ENCODE data around the gene ARL6IP5.

Gene ARL6IP5

GRCh38 chr3:69095636-69096035 is 10.9 kb downstream of the ARL6IP5 start:
- TF ChIP-seq CEBPB (IDR thresholded peaks at IDR 0.05): no peak
- no peak for TF ChIP-seq TCF12 (IDR thresholded peaks at IDR 0.05; ENCODE audit: low read depth)
- no peak for TF ChIP-seq EGR1 (IDR thresholded peaks at IDR 0.05)
- no peak for TF ChIP-seq RAD21 (IDR thresholded peaks at IDR 0.05; ENCODE audit: low read depth)
- no peak for TF ChIP-seq TEAD4 (IDR thresholded peaks at IDR 0.05)
- no peak for TF ChIP-seq FOXM1 (IDR thresholded peaks at IDR 0.05; ENCODE audit: borderline replicate concordance, low read depth)

GRCh38 chr3:69096299-69096698 is 11.6 kb downstream of the ARL6IP5 start:
- TF ChIP-seq MAX (IDR thresholded peaks at IDR 0.05) (no peak), YY1 (IDR thresholded peaks at IDR 0.05; ENCODE audit: low read depth) (no peak), NFIC (IDR thresholded peaks at IDR 0.05) (no peak)

- TF ChIP-seq RAD21 (IDR thresholded peaks at IDR 0.05; ENCODE audit: low read depth) (no peak), EP300 (IDR thresholded peaks at IDR 0.05; ENCODE audit: borderline replicate concordance) (no peak), TEAD4 (IDR thresholded peaks at IDR 0.05) (no peak), YY1 (IDR thresholded peaks at IDR 0.05; ENCODE audit: low read depth) (no peak), FOXM1 (IDR thresholded peaks at IDR 0.05; ENCODE audit: borderline replicate concordance, low read depth) (no peak), MAX (IDR thresholded peaks at IDR 0.05) (no peak), TAF1 (IDR thresholded peaks at IDR 0.05; ENCODE audit: low read depth) (no peak)
These were observed 12.8 kb downstream of the ARL6IP5 start for GRCh38 chr3:69097407-69098086.

- no peak for TF ChIP-seq REST (IDR thresholded peaks at IDR 0.05; ENCODE audit: low read depth)
- TF ChIP-seq EGR1 (IDR thresholded peaks at IDR 0.05): no peak
- no peak for TF ChIP-seq NFIC (IDR thresholded peaks at IDR 0.05)
- no peak for TF ChIP-seq MAX (IDR thresholded peaks at IDR 0.05)
- TF ChIP-seq ZBTB7A (IDR thresholded peaks at IDR 0.05; ENCODE audit: low read depth): no peak
- no peak for TF ChIP-seq CREB1 (IDR thresholded peaks at IDR 0.05; ENCODE audit: low read depth)
- TF ChIP-seq RAD21 (IDR thresholded peaks at IDR 0.05; ENCODE audit: low read depth): no peak
- no peak for TF ChIP-seq USF1 (IDR thresholded peaks at IDR 0.05)
- no peak for TF ChIP-seq CEBPB (IDR thresholded peaks at IDR 0.05)
- no peak for TF ChIP-seq TCF12 (IDR thresholded peaks at IDR 0.05; ENCODE audit: low read depth)
- no peak for TF ChIP-seq TAF1 (IDR thresholded peaks at IDR 0.05; ENCODE audit: low read depth)
- no peak for TF ChIP-seq EP300 (IDR thresholded peaks at IDR 0.05; ENCODE audit: borderline replicate concordance)
- no peak for TF ChIP-seq FOXM1 (IDR thresholded peaks at IDR 0.05; ENCODE audit: borderline replicate concordance, low read depth)
- no peak for TF ChIP-seq YY1 (IDR thresholded peaks at IDR 0.05; ENCODE audit: low read depth)
- TF ChIP-seq TEAD4 (IDR thresholded peaks at IDR 0.05): no peak
These were observed 14.8 kb downstream of the ARL6IP5 start for GRCh38 chr3:69099576-69099975.

GRCh38 chr3:69102384-69102783 is 17.6 kb downstream of the ARL6IP5 start:
- TF ChIP-seq ZBTB7A (IDR thresholded peaks at IDR 0.05; ENCODE audit: low read depth): no peak
- TF ChIP-seq EP300 (IDR thresholded peaks at IDR 0.05; ENCODE audit: borderline replicate concordance): peak; percentile 45; the same call in 1 of the 2 replicates
- TF ChIP-seq RAD21 (IDR thresholded peaks at IDR 0.05; ENCODE audit: low read depth): no peak
- TF ChIP-seq TEAD4 (IDR thresholded peaks at IDR 0.05): peak; percentile 69

GRCh38 chr3:69103123-69103522 is 18.4 kb downstream of the ARL6IP5 start:
- no peak for TF ChIP-seq REST (IDR thresholded peaks at IDR 0.05; ENCODE audit: low read depth)
- no peak for TF ChIP-seq NFIC (IDR thresholded peaks at IDR 0.05)
- no peak for TF ChIP-seq MAX (IDR thresholded peaks at IDR 0.05)
- TF ChIP-seq RAD21 (IDR thresholded peaks at IDR 0.05; ENCODE audit: low read depth): no peak
- no peak for TF ChIP-seq USF1 (IDR thresholded peaks at IDR 0.05)
- TF ChIP-seq FOXM1 (IDR thresholded peaks at IDR 0.05; ENCODE audit: borderline replicate concordance, low read depth): no peak
- no peak for TF ChIP-seq CEBPB (IDR thresholded peaks at IDR 0.05)
- TF ChIP-seq YY1 (IDR thresholded peaks at IDR 0.05; ENCODE audit: low read depth): no peak
- TF ChIP-seq ZBTB7A (IDR thresholded peaks at IDR 0.05; ENCODE audit: low read depth): no peak

All from Ishikawa (cell line).